ENCODE results near the gene BMPR2. TPM values are rescaled to one million over a fixed set of nuclear protein-coding genes. Genes with fewer than 3 reads are reported as not detected.

Gene BMPR2
- total and polyA plus RNA-seq, 2 of the 8 experiments (the other 6 are each of a cell fraction or from before 2014, with no cell fraction given) = 5.5 to 19.8 TPM

- peaks cover 0 to 40% of the 10 kb centered on the region in 2 experiments; a peak in 2 of 4 replicates for H3K79me2 ChIP-seq (ENCODE audit: control insufficient read depth in 1 of 2, insufficient read depth in 2 of 2, low read length in 2 of 2)
- CTCF ChIA-PET (ENCODE audit: partially characterized antibody) = no interaction called here
These were observed 47.0 kb downstream of the BMPR2 start for GRCh38 chr2:202423139-202423538.

More at GRCh38 chr2:202423139-202423538, 47.0 kb downstream of the BMPR2 start:
- POLR2A ChIA-PET (ENCODE audit: partially characterized antibody) = no interaction called here
- Histone ChIP-seq H4K91ac (replicated peaks; ENCODE audit: insufficient read length, low read length) (no peak overlapping the region), H2BK12ac (ENCODE audit: low read depth, low read length) (peak overlapping the region; percentile 80; the same call in 1 of the 2 replicates), H3K9me3 (ENCODE audit: insufficient read depth in 2 of 2, low read depth in 1 of 2, low read length in 1 of 2) (no peaks in the 10 kb centered on the region), H3K23ac (ENCODE audit: insufficient read length) (no peak overlapping the region), H3K27ac (ENCODE audit: low read depth, low read length) (no peak overlapping the region), H3K56ac (replicated peaks; ENCODE audit: insufficient read length, low read depth, low read length) (no peak overlapping the region), H3K27me3 (replicated peaks in 1 of 4; ENCODE audit: control insufficient read depth in 3 of 4, extremely low read depth in 1 of 4, insufficient read depth in 3 of 4, low read length in 3 of 4) (no peaks in the 10 kb centered on the region), H3K4ac (replicated peaks; ENCODE audit: insufficient read length, low read depth, low read length) (peak overlapping the region; percentile 55), H3K36me3 (ENCODE audit: control insufficient read depth in 2 of 4, insufficient read depth in 4 of 4, low read length in 3 of 4) (no peaks in the 10 kb centered on the region), H2BK15ac (ENCODE audit: low read length) (0 out of 2 replicates have a peak overlapping the region, but pooled peaks have one; percentile 95), H3K14ac (ENCODE audit: insufficient read length) (no peak overlapping the region), H3K4me1 (replicated peaks in 1 of 4; ENCODE audit: control insufficient read depth in 3 of 4, insufficient read depth in 4 of 4, low read length in 3 of 4) (peaks cover 0 to 5% (median 3%) of the 10 kb centered on the region in 4 experiments; a peak in 5 of 7 replicates), H2BK120ac (replicated peaks; ENCODE audit: low read depth, low read length) (no peak overlapping the region), H2BK5ac (ENCODE audit: low read depth, low read length) (0 out of 2 replicates have a peak overlapping the region, but pooled peaks have one; percentile 21), H3K18ac (ENCODE audit: extremely low read depth, low read length) (no peak overlapping the region; the same call in 1 of the 2 replicates), H2BK20ac (ENCODE audit: low read length) (no peak overlapping the region), H4K8ac (ENCODE audit: extremely low read depth, insufficient read depth, low read length) (no peak overlapping the region), H3K9ac (replicated peaks in 1 of 4; ENCODE audit: extremely low read depth in 1 of 4, low read depth in 3 of 4, low read length in 3 of 4) (no peak overlapping the region; a peak in 1 of 7 replicates), H2AFZ (ENCODE audit: low read length) (no peak overlapping the region), H2AK5ac (ENCODE audit: low read depth, low read length) (peak overlapping the region; percentile 60; the same call in 1 of the 2 replicates), H4K20me1 (replicated peaks in 1 of 2; ENCODE audit: control insufficient read depth in 1 of 2, insufficient read depth in 2 of 2, low read length in 2 of 2) (no peaks in the 10 kb centered on the region), H3K4me3 (ENCODE audit: extremely low read depth in 1 of 4, insufficient read depth in 2 of 4, low read depth in 3 of 4, low read length in 4 of 4) (no peak overlapping the region), H3K79me1 (ENCODE audit: low read depth, low read length) (peaks cover 4% of the 10 kb centered on the region; the same call in 1 of the 2 replicates), H3K4me2 (ENCODE audit: insufficient read depth in 1 of 2, low read depth in 2 of 2, low read length in 2 of 2) (no peak overlapping the region), H3K23me2 (ENCODE audit: low read depth, low read length) (no peaks in the 10 kb centered on the region), H4K5ac (ENCODE audit: insufficient read length, low read depth, low read length) (no peak overlapping the region)
- FAIRE-seq (no peak), DNase-seq (ENCODE audit: low read depth in 1 of 2, low spot score in 2 of 2) (no peak)
- 75% methylated on average over 2 of the region's 2 CpGs; no CpG with 5 or more reads in 1 of the 2 experiments for WGBS, 2 experiments (ENCODE audit: extremely low coverage in 1 of 2, insufficient coverage in 1 of 2, insufficient read length in 1 of 2, insufficient replicate concordance in 2 of 2, low coverage in 1 of 2, low lambda C conversion rate in 2 of 2, missing lambda C conversion rate in 1 of 2)
- TF ChIP-seq MAX (IDR thresholded peaks at IDR 0.05) = no peak
- no peak for TF ChIP-seq ATF2 (IDR thresholded peaks at IDR 0.05; ENCODE audit: low read length)
- no peak for TF ChIP-seq HDAC6 (IDR thresholded peaks at IDR 0.05; ENCODE audit: low read depth, low read length)
- TF ChIP-seq HDAC2 (IDR thresholded peaks at IDR 0.05; ENCODE audit: borderline replicate concordance in 1 of 2, low read depth in 2 of 2, low read length in 2 of 2) = no peak
